ENCODE data around the gene HSPA1B.

- TF ChIP-seq POLR2A (IDR thresholded peaks at IDR 0.05; ENCODE audit: low read length) (no peak), GATA1 (IDR thresholded peaks at IDR 0.05; ENCODE audit: low read depth, low read length) (no peak)
Measured at GRCh38 chr6:31874084-31874670, 46.6 kb downstream of the HSPA1B start.
